HepG2 (cell line): Measurements from ENCODE around the gene SULT6B1. TPM values are rescaled to one million over a fixed set of nuclear protein-coding genes. Genes with fewer than 3 reads are reported as not detected.

Experiments
- ATM ChIP-seq: fragments of 450-650 bp; IDR thresholded peaks from 2 replicates; pipeline ENCODE4 v1.7.1; 2017; ENCODE audit warnings: mild to moderate bottlenecking, borderline replicate concordance
- DMTF1 ChIP-seq: sonication (generic); formaldehyde crosslinking; IDR thresholded peaks from 2 replicates; pipeline ENCODE4 v1.4.0; 2020; ENCODE audit warnings: mild to moderate bottlenecking, missing genetic modification reagents
- GTF3A ChIP-seq: sonication (generic); formaldehyde crosslinking; conservative IDR thresholded peaks from 2 replicates; pipeline ENCODE4 v1.4.0; 2020; ENCODE audit warnings: mild to moderate bottlenecking, missing genetic modification reagents
- HCFC1 ChIP-seq: fragments of 150-350 bp; IDR thresholded peaks from 2 replicates; pipeline ENCODE4 v1.6.1; 2014; ENCODE audit warnings: low read depth, low read length
- NPAS2 ChIP-seq: sonication (generic); formaldehyde crosslinking; IDR thresholded peaks from 2 replicates; pipeline ENCODE4 v1.8.0; 2022; ENCODE audit warnings: mild to moderate bottlenecking, missing genetic modification reagents, borderline replicate concordance
- NR1H2 ChIP-seq: sonication (generic); formaldehyde crosslinking; IDR thresholded peaks from 2 replicates; pipeline ENCODE4 v1.8.1; 2022; ENCODE audit warnings: low read depth, missing genetic modification reagents, borderline replicate concordance
- ONECUT2 ChIP-seq: sonication (generic); formaldehyde crosslinking; IDR thresholded peaks from 2 replicates; pipeline ENCODE4 v1.4.0; 2020; ENCODE audit warnings: missing genetic modification reagents
- SMARCE1 ChIP-seq: fragments of 450-650 bp; IDR thresholded peaks from 2 replicates; pipeline ENCODE4 v1.6.1; 2017; ENCODE audit warnings: borderline replicate concordance
- SMC3 ChIP-seq: IDR thresholded peaks from 2 replicates; pipeline ENCODE4 v1.6.1; 2011; ENCODE audit warnings: low read length, improper control_type of control experiment
- TBL1XR1 ChIP-seq: fragments of 150-350 bp; IDR thresholded peaks from 2 replicates; pipeline ENCODE4 v1.6.1; 2014; ENCODE audit warnings: borderline replicate concordance, low read length; ENCODE audit not compliant: partially characterized antibody
- TBP ChIP-seq: sonication (generic); formaldehyde crosslinking; IDR thresholded peaks from 2 replicates; pipeline ENCODE4 v1.5.0; 2020; ENCODE audit warnings: missing genetic modification reagents
- TCF7 ChIP-seq: sonication (generic); IDR thresholded peaks from 2 replicates; pipeline ENCODE4 v1.6.1; 2016; ENCODE audit warnings: antibody characterized with exemption, low read depth
- TFE3 ChIP-seq: IDR thresholded peaks from 2 replicates; pipeline ENCODE4 v1.6.1; 2016
- THAP9 ChIP-seq: sonication (generic); formaldehyde crosslinking; IDR thresholded peaks from 2 replicates; pipeline ENCODE4; 2020; ENCODE audit warnings: missing genetic modification reagents, mild to moderate bottlenecking, borderline replicate concordance
- TOE1 ChIP-seq: sonication (generic); formaldehyde crosslinking; IDR thresholded peaks from 2 replicates; pipeline ENCODE4 v1.4.0; 2020; ENCODE audit warnings: mild to moderate bottlenecking, missing genetic modification reagents
- XBP1 ChIP-seq: sonication (generic); formaldehyde crosslinking; IDR thresholded peaks from 2 replicates; pipeline ENCODE4 v1.5.0; 2020; ENCODE audit warnings: missing genetic modification reagents
- ZNF343 ChIP-seq: sonication (generic); formaldehyde crosslinking; IDR thresholded peaks from 2 replicates; pipeline ENCODE4 v1.4.0; 2020; ENCODE audit warnings: mild to moderate bottlenecking, missing genetic modification reagents
- ZNF629 ChIP-seq: sonication (generic); formaldehyde crosslinking; conservative IDR thresholded peaks from 2 replicates; pipeline ENCODE4 v1.5.0; 2020; ENCODE audit warnings: missing genetic modification reagents
- ZNF777 ChIP-seq: sonication (generic); formaldehyde crosslinking; IDR thresholded peaks from 2 replicates; pipeline ENCODE4 v1.4.0; 2020; ENCODE audit warnings: missing genetic modification reagents
- ZZZ3 ChIP-seq: sonication (generic); formaldehyde crosslinking; IDR thresholded peaks from 2 replicates; pipeline ENCODE4 v1.4.0; 2020; ENCODE audit warnings: missing genetic modification reagents, mild to moderate bottlenecking, borderline replicate concordance
- polyA plus RNA-seq, 8 experiments: library from polyadenylated mRNA; depleted of rRNA in 3 of 8; stranded (reverse) in 7 of 8; unstranded in 1 of 8; fragments of >200 nt; fragmentation: Illumina TruSeq in 4 of 8; extraction: Trizol in 4 of 8; gene quantifications; 2 replicates each; pipeline versions ENCODE4 v1.2.1 to v1.2.3, GENCODE V29; 2011 to 2016; ENCODE audit warnings: low read depth in 4 of 8, missing spikeins in 1 of 8, mixed read lengths in 1 of 8; ENCODE audit not compliant: insufficient read depth in 1 of 8
- total RNA-seq, 5 experiments: library from RNA; depleted of rRNA; stranded (reverse); fragments of >200 nt; fragmentation: Illumina TruSeq; extraction: Trizol; gene quantifications; 2 replicates each; pipeline ENCODE4 v1.2.3, GENCODE V29; 2016; ENCODE audit warnings: low read depth in 1 of 5
- TF ChIP-seq, protein P1 (sequence below): sonication (generic); formaldehyde crosslinking; IDR thresholded peaks from 2 replicates; pipeline ENCODE4 v1.5.0; 2020; ENCODE audit warnings: mild to moderate bottlenecking, missing genetic modification reagents, moderate library complexity

Gene SULT6B1
- total and polyA plus RNA-seq, 2 of the 13 experiments (the other 11 are each of a cell fraction or from before 2014, with no cell fraction given): not detected

DNA sequence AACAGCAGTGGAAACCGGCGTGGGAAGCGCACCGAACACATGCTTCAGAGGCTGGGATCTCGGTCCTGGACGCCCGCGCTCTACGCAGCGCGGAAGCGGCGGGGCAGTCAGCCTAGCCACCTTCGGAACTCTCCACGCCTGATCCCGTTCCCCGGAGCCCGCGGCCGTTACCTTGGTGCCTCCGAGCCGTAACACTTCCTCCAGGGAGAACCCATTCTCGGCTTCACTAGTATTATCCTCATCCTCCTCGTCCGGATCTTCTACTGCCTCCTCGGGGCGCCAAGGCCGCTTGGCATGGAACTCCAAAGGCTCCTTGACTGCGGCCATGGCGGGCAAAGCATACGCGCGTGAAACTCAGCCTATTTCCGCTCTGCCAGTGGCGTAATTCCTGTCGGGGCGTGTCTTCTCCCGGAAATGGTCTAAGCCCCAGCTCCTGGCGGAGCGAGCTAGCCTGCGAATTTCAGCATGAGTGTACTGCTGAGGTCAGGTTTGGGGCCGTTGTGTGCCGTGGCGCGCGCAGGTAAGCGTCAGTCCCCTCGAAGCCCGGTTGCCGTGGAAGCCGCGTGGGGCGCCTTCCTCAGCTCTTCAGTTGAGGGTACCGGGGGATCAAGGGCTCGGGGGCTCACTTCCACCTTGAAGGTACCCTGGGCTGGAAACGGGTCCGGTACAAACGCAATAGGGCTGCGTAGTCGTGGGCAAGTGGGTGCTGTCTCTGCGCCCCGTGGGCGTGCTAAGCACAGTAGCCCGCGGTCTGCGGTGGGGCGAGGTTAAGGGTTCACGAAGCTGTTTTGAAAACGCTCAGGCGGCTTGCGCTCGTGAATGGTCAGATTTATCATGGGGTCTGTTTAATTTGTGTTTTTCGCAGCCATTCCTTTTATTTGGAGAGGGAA lies 43.0 kb upstream of the SULT6B1 start, which contains the start of the genes CEBPZ and NDUFAF7 (continued):
- peak; percentile 98 for TF ChIP-seq THAP9
- TF ChIP-seq ZNF777 (CRISPR knock-in tag): peak; percentile 69
- TF ChIP-seq ONECUT2: no peak; the same call in 1 of the 2 replicates
- no peak for TF ChIP-seq TCF7
- 0 out of 2 replicates have a peak, but pooled peaks have one; percentile 56 for TF ChIP-seq TOE1 (CRISPR knock-in tag)
- TF ChIP-seq SMC3: no peak; the same call in 1 of the 2 replicates
- peak; percentile 7; the same call in 1 of the 2 replicates for TF ChIP-seq HCFC1
- TF ChIP-seq ZZZ3 (CRISPR knock-in tag): no peak; the same call in 1 of the 2 replicates
- no peak for TF ChIP-seq GTF3A
- TF ChIP-seq TFE3 (CRISPR knock-in tag): peak; percentile 60; the same call in 1 of the 2 replicates
- no peak for TF ChIP-seq XBP1 (CRISPR knock-in tag)
- TF ChIP-seq ZNF629: 0 out of 2 replicates have a peak, but pooled peaks have one; percentile 13
- 0 out of 2 replicates have a peak, but pooled peaks have one; percentile 72 for TF ChIP-seq NR1H2 (CRISPR knock-in tag)
- TF ChIP-seq NPAS2: no peak
- peak; percentile 18; the same call in 1 of the 2 replicates for TF ChIP-seq DMTF1 (CRISPR knock-in tag)
- TF ChIP-seq TBP (CRISPR knock-in tag): 0 out of 2 replicates have a peak, but pooled peaks have one; percentile 23
- TF ChIP-seq ATM: no peak
- no peak for TF ChIP-seq SMARCE1
- peak; percentile 36 for TF ChIP-seq TBL1XR1
- TF ChIP-seq, protein P1, sequence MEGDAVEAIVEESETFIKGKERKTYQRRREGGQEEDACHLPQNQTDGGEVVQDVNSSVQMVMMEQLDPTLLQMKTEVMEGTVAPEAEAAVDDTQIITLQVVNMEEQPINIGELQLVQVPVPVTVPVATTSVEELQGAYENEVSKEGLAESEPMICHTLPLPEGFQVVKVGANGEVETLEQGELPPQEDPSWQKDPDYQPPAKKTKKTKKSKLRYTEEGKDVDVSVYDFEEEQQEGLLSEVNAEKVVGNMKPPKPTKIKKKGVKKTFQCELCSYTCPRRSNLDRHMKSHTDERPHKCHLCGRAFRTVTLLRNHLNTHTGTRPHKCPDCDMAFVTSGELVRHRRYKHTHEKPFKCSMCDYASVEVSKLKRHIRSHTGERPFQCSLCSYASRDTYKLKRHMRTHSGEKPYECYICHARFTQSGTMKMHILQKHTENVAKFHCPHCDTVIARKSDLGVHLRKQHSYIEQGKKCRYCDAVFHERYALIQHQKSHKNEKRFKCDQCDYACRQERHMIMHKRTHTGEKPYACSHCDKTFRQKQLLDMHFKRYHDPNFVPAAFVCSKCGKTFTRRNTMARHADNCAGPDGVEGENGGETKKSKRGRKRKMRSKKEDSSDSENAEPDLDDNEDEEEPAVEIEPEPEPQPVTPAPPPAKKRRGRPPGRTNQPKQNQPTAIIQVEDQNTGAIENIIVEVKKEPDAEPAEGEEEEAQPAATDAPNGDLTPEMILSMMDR: no peak; the same call in 1 of the 2 replicates
- TF ChIP-seq ZNF343 (CRISPR knock-in tag): no peak
